Occipital lobe (tissue), 2 donors: ENCODE results near the gene CTXN1. TPM values are rescaled to one million over a fixed set of nuclear protein-coding genes. Genes with fewer than 3 reads are reported as not detected.

Experiments used
- DNase-seq: peaks from one replicate; lab custom pipeline; 2025; lab: John Stamatoyannopoulos, UW
- total RNA-seq: library from RNA; depleted of rRNA; stranded (reverse); fragments of >200 nt; gene quantifications from one replicate; pipeline ENCODE4 v1.2.3, GENCODE V29; 2014

The CTXN1 gene
- total RNA-seq, 1 donor from 2014 or later: 15.4 TPM

DNA sequence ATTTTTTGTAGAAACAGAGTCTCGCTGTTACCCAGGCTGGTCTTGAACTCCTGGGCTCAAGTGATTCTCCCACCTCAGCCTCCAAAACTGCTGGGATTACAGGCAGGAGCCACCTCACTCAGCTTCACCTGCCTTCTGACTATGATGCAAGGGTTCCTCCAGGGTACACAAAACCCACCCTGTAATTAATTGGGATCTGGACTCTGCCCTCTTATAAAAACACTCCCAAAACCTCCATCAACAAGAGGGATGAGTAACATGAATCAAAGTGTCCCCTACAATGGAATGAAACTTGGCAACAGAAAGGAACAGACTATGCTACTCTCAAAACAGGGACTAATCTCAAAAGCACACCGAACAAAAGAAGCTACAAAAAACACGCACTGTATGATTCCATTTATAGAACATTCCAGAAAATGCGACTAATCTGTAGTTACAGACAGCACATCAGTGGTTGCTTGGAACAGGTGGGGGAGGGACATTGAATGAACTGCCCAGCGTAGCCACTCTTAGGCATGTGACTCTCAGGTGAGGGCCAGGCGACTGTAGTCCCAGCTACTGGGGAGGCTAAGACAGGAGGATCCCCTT lies 48.6 kb downstream of the CTXN1 start:
- DNase-seq: no peak

DNA sequence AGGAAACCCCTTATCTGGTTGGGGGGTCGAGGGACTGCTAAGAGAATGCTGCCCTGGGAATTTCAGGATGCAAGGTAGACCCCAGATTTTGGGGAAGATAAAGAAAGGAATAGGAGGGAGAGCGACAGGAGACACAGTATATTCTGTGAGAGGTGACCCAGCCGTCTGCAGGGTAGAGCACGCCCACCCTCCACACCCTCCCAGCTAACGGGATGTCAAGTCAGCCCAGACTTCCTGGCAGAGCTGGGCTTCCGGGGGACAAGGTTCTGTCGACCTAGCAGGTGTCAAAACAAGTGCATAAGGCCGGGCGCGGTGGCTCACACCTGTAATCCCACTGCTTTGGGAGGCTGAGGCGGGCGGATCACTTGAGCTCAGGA lies 51.0 kb downstream of the CTXN1 start:
- DNase-seq: no peak

Other genes starting within 250 kb of the CTXN1 start
- gene MCEMP1, start 249.0 kb downstream of the CTXN1 start, total RNA-seq: 0.78 TPM
- gene TRAPPC5, start 245.3 kb downstream of the CTXN1 start, total RNA-seq: 16.7 TPM
- not detected for gene FCER2, start 224.0 kb downstream of the CTXN1 start, total RNA-seq
- gene CLEC4G, start 194.0 kb downstream of the CTXN1 start, total RNA-seq: 0.31 TPM
- 0.47 TPM for gene CD209, start 178.6 kb downstream of the CTXN1 start, total RNA-seq
- not detected for gene CLEC4M, start 162.9 kb downstream of the CTXN1 start, total RNA-seq
- 44.5 TPM for gene EVI5L, start 95.9 kb downstream of the CTXN1 start, total RNA-seq
- gene PRR36, start 51.7 kb downstream of the CTXN1 start, total RNA-seq: 4.1 TPM
- gene LRRC8E, start 37.6 kb downstream of the CTXN1 start, total RNA-seq: not detected
- gene MAP2K7, start 22.3 kb downstream of the CTXN1 start, total RNA-seq: 6.7 TPM
- not detected for gene TGFBR3L, start 11.3 kb downstream of the CTXN1 start, total RNA-seq
- 6.2 TPM for gene SNAPC2, start 5.8 kb downstream of the CTXN1 start, total RNA-seq
- 20.9 TPM for gene TIMM44, start 17.5 kb upstream of the CTXN1 start, total RNA-seq
- 16.2 TPM for gene ELAVL1, start 79.5 kb upstream of the CTXN1 start, total RNA-seq
- gene CCL25, start 126.6 kb upstream of the CTXN1 start, total RNA-seq: 0.31 TPM
- 23.2 TPM for gene FBN3, start 223.5 kb upstream of the CTXN1 start, total RNA-seq